Ascending aorta (tissue), 2 donors: ENCODE measurements around the gene SART3. TPM values are rescaled to one million over a fixed set of nuclear protein-coding genes. Genes with fewer than 3 reads are reported as not detected.
A peak's percentile ranks its signal among the peaks of the same experiment; 100 is the strongest.
"Not testable (repeated sequence)": the region's sequence is repeated elsewhere in the genome, so short reads cannot be mapped to it uniquely, and the experiment has no call there.

Experiments
- DNase-seq, 2 donors: peaks; one replicate each; pipeline ENCODE4 v3.0.0-alpha.2; 2019; ENCODE audit warnings: low spot score in 2 of 2
- H3K27ac ChIP-seq, 2 donors: fragments of 200-600 bp; sonication (generic); one replicate each; pipeline ENCODE4 v1.5.1; 2016 to 2017; ENCODE audit warnings: mild to moderate bottlenecking in 1 of 2
- H3K27me3 ChIP-seq: fragments of 200-600 bp; sonication (generic); one replicate; pipeline ENCODE4 v1.5.1; 2017
- H3K36me3 ChIP-seq, 2 donors: fragments of 200-600 bp; sonication (generic); one replicate each; pipeline ENCODE4 v1.5.1; 2016
- H3K4me1 ChIP-seq, 2 donors: fragments of 200-600 bp; sonication (generic); one replicate each; pipeline ENCODE4 v1.5.1; 2016 to 2017; ENCODE audit warnings: mild to moderate bottlenecking in 1 of 2
- H3K4me3 ChIP-seq, 2 donors: fragments of 200-600 bp; sonication (generic); one replicate each; pipeline ENCODE4 v1.5.1; 2016 to 2017; ENCODE audit warnings: mild to moderate bottlenecking in 1 of 2
- H3K9me3 ChIP-seq, 2 donors: fragments of 200-600 bp; sonication (generic); one replicate each; pipeline ENCODE4 v1.5.1; 2016
- CTCF ChIP-seq, 3 experiments: fragments of 200-600 bp in 2 of 3; fragments of 450-650 bp in 1 of 3; sonication (generic) in 2 of 3; IDR thresholded peaks; one replicate each; pipeline ENCODE4 v1.5.1; 2016 to 2019; ENCODE audit warnings: antibody characterized with exemption in 3 of 3, mild to moderate bottlenecking in 1 of 3, moderate library complexity in 1 of 3
- intact Hi-C: fragments of 100-400 bp; cut with DNase I; formaldehyde crosslinking; loops from one replicate; pipeline ENCODE4 v1.15.1; 2023
- total RNA-seq: library from RNA; depleted of rRNA; stranded (reverse); fragments of >200 nt; gene quantifications from one replicate; pipeline ENCODE4 v1.1.0, GENCODE V29; 2016

Gene SART3
- total RNA-seq, 1 donor from 2014 or later, result 22.9 TPM

- DNase-seq, result no peak
- H3K27me3 ChIP-seq, result no peaks in the 10 kb centered on the region
- intact Hi-C loops, result loop anchor here (1.0 to 5.0 kb wide), 11 partner anchors 47 to 1435 kb away; partner anchors contain the start of genes ALKBH2, ANKRD13A, FICD and GIT2
- H3K4me3 ChIP-seq, result peak overlapping the region; percentile 96
- H3K27ac ChIP-seq, result peak overlapping the region; percentile 78 to 90
- TF ChIP-seq CTCF (IDR thresholded peaks at IDR 0.05), result no peak
- H3K4me1 ChIP-seq, result peaks cover 7 to 38% of the 10 kb centered on the region in 2 donors
- peaks cover 18 to 33% of the 10 kb centered on the region in 2 donors for H3K36me3 ChIP-seq
- H3K9me3 ChIP-seq, result no peaks in the 10 kb centered on the region
These were observed 927 bp upstream of the SART3 start for GRCh38 chr12:108561852-108562347.

- H3K4me3 ChIP-seq, result peak overlapping the region; percentile 96
- intact Hi-C loops, result loop anchor here (5.0 kb wide), 4 partner anchors 492 to 1437 kb away; partner anchors contain the start of genes ANKRD13A, GIT2, PRDM4 and USP30
- no peaks in the 10 kb centered on the region for H3K27me3 ChIP-seq
- no peaks in the 10 kb centered on the region for H3K9me3 ChIP-seq
- no peak for DNase-seq
- H3K36me3 ChIP-seq, result peaks cover 11 to 17% of the 10 kb centered on the region in 2 donors
- no peak for TF ChIP-seq CTCF (IDR thresholded peaks at IDR 0.05)
- peaks cover 7 to 28% of the 10 kb centered on the region in 2 donors for H3K4me1 ChIP-seq
- H3K27ac ChIP-seq, result peak overlapping the region; percentile 78 to 90
These were observed 652 bp downstream of the SART3 start for GRCh38 chr12:108560321-108560721.

GRCh38 chr12:108559748-108560147 is 1.2 kb downstream of the SART3 start:
- H3K4me3 ChIP-seq, result peak overlapping the region; percentile 96
- peaks cover 7 to 28% of the 10 kb centered on the region in 2 donors for H3K4me1 ChIP-seq
- no peaks in the 10 kb centered on the region for H3K27me3 ChIP-seq
- intact Hi-C loops, result loop anchor here (5.0 kb wide), 4 partner anchors 493 to 1438 kb away; partner anchors contain the start of genes ANKRD13A, GIT2, PRDM4 and USP30
- DNase-seq, result peak in 1 of 2 donors; percentile 31
- TF ChIP-seq CTCF (IDR thresholded peaks at IDR 0.05), result no peak
- H3K36me3 ChIP-seq, result peaks cover 8 to 11% of the 10 kb centered on the region in 2 donors
- no peak overlapping the region for H3K27ac ChIP-seq
- H3K9me3 ChIP-seq, result no peaks in the 10 kb centered on the region

GRCh38 chr12:108559007-108559655 is 1.8 kb downstream of the SART3 start:
- no peak for TF ChIP-seq CTCF (IDR thresholded peaks at IDR 0.05)
- Histone ChIP-seq H3K36me3 (peaks cover 2 to 11% of the 10 kb centered on the region in 2 donors), H3K4me3 (peak overlapping the region; percentile 96), H3K27ac (no peak overlapping the region), H3K9me3 (no peaks in the 10 kb centered on the region), H3K4me1 (peaks cover 7 to 28% of the 10 kb centered on the region in 2 donors), H3K27me3 (no peaks in the 10 kb centered on the region)
- intact Hi-C loops, result no loop called here
- peak in 1 of 2 donors; percentile 55 for DNase-seq

GRCh38 chr12:108555383-108555782 is 5.6 kb downstream of the SART3 start:
- H3K4me3 ChIP-seq, H3K9me3 ChIP-seq, H3K27me3 ChIP-seq, intact Hi-C loops, H3K27ac ChIP-seq: not testable (repeated sequence)
- peak in 1 of 2 donors; percentile 45 for DNase-seq
- Histone ChIP-seq H3K36me3 (peaks cover 0 to 11% of the 10 kb centered on the region in 2 donors), H3K4me1 (peaks cover 7 to 23% of the 10 kb centered on the region in 2 donors)

GRCh38 chr12:108553799-108554198 is 7.2 kb downstream of the SART3 start:
- Histone ChIP-seq H3K4me3 (no peak overlapping the region), H3K9me3 (no peaks in the 10 kb centered on the region), H3K36me3 (peaks cover 0 to 13% of the 10 kb centered on the region in 2 donors), H3K4me1 (peaks cover 0 to 11% of the 10 kb centered on the region in 2 donors), H3K27me3 (no peaks in the 10 kb centered on the region), H3K27ac (no peak overlapping the region)
- intact Hi-C loops, result no loop called here
- TF ChIP-seq CTCF (IDR thresholded peaks at IDR 0.05), result no peak
- DNase-seq, result peak in 1 of 2 donors; percentile 37
